HG03520 (cell line): ENCODE results near the gene LIME1.

ENCODE experiments used
- ATAC-seq: cut with Tn5 transposase; IDR thresholded peaks from one replicate; pipeline ENCODE4 v1.9.1; 2021; ENCODE audit warnings: mild to moderate bottlenecking, moderate library complexity; ENCODE audit not compliant: unreplicated experiment

LIME1 gene

DNA sequence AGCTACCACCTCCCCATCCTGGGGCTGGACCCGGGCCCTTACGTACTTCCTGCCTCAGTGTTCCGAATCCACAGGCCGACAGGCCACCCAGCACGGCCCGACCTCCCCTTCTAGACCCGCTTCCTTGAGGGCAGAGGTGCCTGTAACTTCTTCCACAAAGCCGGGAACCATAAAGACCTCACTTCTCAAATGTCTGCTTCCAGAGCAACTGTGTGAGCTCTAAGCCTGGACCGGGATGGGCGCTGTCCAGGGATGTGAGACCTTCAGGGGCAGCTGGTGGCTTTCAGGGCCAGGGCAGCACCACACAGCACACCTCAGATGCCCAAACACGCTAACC lies 12.4 kb downstream of the LIME1 start:
- no peak for ATAC-seq

DNA sequence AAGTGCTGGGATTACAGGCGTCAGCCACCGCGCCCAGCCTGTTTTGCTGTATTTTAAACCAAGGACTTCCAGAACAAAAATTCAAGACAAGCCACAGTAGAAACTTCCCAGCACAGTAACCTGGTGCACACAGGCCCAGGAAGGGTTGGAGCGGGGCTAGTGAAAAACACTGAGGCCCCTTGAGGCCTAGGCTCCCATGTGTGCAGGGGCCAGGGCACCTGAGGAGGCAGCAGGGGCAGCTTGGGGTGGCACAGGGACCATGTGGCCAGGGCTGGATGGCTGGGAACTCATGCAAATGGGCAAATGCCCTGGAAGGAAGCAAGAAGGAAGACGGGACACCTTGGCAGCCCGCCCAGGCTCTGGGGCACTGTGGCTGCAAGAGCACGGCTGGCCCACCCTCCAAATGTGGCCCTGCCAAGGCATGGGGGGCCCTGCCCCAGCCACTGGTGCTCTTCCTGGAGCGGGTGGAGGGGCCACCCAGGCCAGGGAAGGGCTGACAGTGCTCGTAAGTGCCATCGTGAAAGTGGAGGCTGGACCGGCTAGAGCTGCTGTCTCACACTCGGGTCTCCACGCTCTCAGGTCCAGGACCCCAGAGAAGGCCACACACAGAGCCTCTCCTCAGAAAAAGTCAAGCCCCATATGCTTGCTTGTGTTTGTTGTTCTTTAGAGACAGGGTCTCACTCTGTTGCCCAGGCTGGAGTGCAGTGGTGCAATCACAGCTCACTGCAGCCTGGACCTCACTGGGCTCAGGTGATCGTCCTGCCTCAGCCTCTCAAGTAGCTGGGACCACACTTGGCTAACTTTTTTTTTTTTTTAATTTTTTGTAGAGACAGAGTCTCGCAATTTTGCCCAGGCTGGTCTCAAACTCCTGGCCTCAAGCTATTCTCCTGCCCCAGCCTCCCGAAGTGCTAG lies 13.4 kb downstream of the LIME1 start:
- ATAC-seq: no peak

DNA sequence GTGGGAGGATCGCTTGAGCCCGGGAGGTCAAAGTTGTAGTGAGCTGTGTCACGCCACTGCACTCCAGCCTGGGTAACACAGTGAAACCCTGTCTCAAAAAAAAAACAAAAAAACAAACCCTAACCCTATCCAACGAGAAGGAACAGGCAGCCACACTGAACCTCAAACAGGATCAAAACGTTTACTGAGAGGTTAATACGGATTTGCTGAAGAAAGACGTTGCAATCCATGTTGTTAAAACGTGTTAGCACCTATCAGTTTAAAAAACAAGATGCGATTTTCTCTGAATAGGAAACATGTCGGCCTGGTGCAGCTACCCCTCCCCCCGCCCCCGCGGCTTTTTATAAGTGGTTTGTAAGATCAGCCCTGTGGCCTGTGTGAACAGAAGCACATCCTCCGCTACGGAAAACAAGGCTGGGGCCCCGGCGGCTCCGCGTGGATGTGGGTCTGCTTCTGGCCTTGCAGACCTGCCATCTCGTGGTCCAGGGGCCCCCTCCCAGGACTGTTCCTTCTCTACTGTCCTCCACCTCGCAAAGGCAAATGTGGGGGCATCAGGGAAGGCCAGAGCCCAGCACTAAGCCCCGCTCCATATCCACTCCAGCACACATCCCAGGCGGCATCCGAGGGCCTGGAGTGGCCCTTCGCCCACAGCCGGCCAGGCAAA lies 14.5 kb downstream of the LIME1 start:
- ATAC-seq: no peak

DNA sequence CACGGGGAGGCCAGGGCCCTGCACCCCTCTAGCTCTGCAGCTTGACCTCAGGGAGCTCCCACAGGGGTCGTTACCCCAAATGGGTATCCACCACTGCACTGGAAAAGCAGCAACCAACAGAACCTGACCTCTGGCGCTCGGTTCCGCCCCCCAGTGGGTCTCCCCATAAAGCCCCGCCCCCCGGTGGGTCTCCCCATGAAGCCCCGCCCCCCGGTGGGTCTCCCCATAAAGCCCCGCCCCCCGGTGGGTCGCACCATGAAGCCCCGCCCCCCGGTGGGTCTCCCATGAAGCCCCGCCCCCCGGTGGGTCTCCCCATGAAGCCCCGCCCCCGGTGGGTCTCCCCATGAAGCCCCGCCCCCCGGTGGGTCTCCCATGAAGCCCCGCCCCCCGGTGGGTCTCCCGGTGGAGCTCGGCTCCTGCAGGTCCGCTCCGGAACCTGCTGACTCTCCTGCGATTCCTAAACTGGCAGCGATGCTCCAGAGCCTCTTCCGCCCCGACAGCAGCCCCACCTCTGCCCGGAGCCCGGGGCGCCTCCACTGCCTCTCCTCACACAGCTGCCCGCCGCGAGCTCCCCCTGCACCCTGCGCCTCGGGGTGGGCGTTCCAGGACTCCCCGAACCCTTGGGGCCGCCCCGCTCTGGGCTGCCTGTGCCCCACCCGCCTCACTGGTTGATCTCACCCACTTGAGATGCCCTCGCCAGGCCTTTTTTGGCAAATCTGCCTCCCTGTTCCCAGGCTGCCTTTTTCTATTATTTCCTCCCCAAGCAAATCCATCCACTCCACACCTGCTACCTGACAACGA lies 15.2 kb downstream of the LIME1 start:
- no peak for ATAC-seq

DNA sequence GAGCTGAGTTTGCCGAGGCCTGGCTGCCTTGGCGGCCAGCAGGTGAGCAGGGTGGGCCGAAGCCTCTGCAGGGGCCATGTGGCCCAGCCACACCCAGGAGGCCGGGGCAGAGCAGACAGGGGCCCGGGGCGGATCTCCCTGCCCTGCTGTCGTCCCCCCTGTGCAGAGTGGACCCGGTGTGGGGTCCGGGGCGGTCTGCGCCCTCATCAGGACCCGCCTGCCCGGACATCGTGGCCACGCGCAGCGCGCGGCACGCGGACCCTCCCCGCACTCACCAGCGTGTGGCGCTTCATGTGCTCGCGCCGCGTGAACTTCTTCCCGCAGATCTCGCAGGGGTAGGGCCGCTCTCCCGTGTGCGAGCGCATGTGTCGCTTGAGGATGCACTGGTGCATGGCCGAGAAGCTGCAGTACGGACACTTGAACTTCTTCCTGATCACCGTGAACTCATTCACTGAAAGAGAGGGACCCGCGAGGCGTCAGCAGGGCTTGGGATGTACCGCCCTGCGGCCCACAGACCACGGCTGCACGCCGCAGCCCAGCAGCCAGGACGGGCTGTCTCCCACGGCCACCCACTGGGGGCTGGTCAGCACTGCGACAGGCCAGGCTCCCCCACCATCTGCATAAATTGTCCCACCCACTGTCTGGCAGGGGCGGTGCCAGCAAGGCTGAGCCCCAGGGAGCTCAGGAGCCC lies 16.1 kb downstream of the LIME1 start:
- no peak for ATAC-seq

DNA sequence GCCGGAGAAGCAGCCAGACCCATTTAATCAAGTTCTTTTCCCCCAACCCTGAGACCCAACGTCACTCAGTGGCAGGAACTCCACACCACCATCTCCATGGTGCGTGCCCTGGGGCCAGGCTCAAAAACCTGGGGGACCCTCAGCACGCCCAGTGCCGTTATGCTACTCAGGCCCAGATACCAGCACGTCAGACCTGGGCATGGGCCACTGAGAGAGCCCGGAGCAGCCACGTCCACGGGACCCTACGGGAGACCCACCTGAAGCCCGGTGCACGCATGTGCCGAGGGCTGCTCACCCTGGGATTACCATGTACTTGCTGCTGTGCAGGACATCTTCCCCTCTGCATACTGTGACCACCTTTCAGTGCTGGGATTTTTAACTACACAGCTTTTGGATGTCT lies 16.9 kb downstream of the LIME1 start:
- ATAC-seq: no peak

DNA sequence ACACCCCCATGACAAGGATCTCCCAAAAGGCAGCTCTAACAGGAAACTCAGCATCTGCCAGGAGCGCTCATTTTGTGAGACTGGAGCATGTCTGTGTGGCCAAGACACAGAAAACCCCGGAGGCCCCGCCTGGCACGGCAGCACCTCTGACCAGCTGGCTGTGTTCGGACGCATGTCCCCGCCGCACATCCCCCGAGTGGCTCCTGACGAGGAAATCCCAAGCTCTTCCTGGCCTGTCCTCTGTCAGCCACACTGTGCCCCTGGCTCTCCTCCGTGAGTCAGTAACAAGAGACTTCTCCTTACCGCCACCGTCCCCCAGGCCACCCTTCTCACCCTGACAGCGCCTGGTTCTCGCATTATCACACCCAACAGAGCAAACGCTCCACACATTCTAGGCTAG lies 17.5 kb downstream of the LIME1 start:
- no peak for ATAC-seq

DNA sequence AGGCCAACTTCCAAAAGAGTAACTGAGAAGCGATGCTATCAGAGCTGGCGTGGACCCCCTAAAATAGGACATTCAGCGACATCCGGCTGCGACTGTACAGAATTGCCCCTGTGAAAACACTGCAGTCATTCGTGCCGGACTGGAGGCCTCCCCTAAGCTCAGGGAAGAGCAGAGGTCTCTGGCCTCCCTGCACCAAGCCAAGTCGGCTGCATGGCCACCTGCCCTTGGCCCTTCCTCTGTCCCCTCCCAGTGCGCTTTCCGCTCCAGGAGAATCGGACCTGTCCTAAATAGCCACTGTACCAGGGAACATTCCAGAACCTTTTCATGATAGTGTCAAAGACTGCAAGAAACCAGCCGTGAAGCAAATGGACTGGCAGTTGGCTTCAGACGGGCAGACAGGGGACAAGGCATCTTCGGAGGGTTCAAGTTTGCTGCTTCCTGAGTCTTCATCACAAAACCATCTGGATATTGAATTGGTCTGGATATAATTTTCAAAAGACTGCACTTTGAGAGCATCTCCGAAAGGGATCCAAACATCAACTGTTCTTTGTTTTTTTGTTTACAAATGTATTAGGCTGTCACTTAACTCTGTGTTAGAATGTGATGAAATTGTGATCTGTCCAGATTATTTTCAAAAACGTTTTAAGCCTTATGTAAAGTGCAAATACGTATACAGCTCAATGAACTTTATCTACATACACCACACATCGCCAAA lies 19.6 kb downstream of the LIME1 start:
- no peak for ATAC-seq

DNA sequence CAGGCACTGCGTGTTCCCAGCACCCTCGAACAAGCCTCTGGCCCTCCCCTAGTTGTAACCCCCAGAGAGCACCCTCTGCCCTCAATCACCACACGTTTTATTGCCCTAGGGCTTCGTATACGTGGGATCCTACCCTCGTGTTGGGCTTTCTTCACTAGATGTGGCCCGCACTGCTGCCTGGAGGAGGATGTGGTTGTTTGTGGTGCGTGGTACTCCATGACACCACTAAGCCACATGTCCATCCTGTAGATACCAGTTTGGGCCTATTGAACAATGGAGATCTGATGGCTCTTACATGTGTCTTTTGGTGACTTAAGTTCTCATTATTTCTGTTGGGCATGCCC lies 20.2 kb downstream of the LIME1 start:
- no peak for ATAC-seq

DNA sequence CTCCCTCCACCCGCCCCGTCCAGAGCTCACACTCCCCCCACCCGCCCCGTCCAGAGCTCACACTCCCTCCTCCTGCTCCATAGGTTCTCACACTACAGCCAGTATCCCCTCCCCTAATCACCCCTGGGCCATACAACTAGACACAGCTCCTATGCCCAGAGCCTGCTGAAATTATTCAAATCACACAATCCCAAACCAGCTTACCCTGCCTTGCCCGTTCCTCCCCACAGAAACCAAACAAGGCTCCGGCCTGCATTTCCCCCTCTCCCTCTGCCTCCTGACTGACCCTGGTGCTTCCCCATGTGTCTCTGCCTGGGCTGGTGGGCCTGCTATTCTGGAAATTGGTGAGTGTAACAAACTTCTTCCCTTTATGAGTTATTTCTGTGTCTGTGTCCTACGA lies 21.7 kb downstream of the LIME1 start:
- ATAC-seq: no peak

DNA sequence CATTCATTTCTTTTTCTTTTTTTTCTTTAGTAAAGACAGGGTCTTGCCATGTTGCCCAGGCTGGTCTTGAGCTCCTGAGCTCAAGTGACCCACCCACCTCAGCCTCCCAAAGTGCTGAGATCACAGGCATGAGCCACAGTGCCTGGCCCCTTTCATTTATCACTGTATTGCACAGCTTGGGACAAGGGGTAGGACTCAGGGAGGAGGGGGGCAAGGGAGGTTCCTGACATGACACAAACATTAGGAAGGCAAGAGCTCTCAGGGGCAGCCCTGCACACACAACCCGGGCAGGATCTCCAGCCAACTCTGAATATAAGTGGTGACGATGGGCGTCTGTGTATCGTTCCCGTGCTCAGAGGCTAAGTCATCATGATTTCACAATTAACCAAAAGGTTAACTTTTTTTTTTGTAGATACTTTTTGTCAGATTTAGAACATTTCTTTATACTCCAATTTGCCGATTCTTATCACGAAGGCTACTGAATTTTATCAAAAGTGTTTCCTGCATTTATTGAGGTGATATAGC lies 23.0 kb downstream of the LIME1 start:
- ATAC-seq: no peak

DNA sequence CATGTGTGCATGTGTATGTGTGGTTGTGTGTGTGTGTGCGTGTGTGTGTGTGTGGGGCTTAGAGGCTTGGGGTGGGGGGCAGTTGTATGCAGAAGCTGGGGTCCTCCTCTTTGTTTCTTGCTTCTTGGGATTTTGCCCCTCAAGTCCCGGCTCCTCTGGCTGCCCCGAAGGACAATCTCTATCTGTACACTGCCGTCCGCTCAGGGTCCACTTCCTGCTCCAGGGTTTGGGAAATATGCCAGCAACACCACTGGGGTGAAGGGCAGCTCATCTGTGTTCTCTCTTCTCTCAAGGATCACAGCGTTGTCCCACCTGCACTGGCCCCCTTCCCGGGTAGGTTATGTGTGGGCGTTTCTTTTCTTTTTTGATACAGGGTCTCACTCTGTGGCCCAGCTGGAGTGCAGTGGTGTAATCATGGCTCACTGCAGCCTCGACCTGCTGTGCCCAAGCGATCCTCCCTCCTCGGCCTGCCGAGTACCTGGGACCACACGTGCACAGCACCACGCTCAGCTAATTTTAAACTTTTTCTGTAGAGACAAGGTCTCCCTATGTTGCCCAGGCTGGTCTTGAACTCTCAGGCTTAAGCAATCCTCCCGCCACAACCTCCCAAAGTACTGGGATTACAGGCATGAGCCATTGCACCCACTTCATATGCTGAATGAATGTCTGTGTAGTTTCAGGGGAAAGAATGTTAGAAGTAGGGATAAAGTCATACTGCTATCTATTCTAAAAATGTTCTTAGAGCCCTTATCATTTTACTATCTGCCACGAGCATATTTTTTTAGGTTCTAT lies 28.8 kb downstream of the LIME1 start:
- ATAC-seq: no peak

DNA sequence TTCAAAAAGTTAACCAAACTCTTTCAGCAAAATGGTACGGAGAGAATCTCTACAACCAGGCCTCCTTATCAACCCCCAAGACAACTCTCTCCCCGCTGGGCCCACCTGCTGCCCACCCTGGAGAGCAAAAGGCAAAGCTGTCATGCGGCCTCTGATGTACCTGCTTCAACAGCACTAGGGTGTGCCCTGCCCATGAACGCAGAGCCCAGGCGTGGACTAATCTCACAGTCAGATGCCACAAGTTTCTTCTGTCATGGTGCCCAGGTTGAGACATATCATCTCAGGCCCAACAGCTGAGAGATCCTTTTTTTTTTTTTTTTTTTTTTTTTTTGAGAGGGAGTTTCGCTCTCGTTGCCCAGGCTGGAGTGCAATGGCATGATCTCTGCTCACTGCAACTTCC lies 29.4 kb downstream of the LIME1 start:
- ATAC-seq: no peak

DNA sequence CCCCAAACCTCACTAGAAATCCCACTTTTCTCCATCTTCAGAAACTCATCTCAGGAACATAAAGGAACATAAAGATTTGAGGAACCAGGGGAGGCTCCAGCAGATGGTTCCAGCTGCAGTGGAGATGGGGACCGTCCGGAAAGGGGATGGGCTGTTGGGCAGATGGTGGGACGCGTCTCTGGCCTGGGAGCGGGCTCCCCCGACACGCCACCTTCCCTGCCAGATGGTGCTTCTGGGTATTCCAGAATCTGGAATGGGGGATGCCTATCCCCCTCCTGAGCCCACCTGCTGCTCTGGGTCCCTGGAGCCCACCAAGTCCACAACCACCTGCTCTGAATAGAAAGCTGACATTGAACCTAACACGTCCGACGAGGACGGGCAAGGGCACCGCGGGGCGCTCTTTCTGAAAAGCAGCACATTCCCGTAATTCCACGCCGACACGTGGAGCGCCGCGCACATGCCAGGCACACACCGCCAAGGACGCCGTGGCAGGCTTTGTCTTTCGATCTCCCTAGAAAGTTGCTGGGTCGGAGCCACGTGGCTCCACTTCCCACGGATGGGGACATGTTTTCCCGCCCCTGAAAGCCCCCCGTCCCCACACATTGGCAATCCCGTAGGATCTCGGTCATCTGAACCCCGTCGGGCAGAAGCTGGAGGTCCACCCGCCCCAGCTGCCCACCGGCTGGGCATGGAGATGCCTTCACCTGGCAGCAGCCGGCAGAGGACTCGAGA lies 30.4 kb downstream of the LIME1 start:
- ATAC-seq: no peak

DNA sequence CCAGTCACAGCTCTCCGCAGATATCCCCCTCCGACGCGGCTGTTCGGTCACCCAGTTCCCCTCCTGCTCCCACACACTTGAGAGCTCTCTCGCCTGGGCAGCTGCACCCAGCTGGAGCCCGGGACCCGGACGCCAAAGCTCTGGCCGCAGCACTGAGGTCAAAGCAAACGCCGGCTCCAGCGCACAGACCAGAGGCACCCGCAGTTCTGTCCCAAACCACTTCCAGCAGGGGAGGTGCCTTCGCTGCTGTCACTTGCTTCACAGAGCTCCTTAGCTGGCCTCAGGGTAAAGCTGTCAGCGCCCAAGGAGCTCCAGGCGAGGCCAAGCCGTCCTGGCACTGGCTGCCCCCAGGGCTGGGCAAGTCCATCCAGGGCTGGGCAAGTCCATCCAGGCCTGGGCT lies 31.0 kb downstream of the LIME1 start:
- ATAC-seq: no peak

DNA sequence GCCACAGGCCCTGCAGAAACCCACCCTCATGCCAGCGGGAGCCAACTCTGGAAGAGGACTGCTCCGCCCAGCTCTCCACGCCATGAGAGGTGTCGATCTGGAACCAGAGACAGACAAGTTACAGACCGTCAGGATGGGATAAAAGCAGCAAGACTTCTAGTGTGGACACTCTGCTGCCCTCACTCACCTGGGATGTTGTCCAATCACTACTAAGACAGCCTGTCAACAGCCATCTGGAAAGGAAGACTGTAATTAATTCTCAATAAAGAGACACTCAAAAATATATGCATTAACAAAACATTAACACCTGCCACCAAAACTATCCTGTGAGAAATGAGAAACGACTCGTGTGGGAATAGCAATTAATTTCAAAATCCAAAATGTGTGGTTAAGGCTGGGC lies 31.4 kb downstream of the LIME1 start:
- ATAC-seq: no peak

DNA sequence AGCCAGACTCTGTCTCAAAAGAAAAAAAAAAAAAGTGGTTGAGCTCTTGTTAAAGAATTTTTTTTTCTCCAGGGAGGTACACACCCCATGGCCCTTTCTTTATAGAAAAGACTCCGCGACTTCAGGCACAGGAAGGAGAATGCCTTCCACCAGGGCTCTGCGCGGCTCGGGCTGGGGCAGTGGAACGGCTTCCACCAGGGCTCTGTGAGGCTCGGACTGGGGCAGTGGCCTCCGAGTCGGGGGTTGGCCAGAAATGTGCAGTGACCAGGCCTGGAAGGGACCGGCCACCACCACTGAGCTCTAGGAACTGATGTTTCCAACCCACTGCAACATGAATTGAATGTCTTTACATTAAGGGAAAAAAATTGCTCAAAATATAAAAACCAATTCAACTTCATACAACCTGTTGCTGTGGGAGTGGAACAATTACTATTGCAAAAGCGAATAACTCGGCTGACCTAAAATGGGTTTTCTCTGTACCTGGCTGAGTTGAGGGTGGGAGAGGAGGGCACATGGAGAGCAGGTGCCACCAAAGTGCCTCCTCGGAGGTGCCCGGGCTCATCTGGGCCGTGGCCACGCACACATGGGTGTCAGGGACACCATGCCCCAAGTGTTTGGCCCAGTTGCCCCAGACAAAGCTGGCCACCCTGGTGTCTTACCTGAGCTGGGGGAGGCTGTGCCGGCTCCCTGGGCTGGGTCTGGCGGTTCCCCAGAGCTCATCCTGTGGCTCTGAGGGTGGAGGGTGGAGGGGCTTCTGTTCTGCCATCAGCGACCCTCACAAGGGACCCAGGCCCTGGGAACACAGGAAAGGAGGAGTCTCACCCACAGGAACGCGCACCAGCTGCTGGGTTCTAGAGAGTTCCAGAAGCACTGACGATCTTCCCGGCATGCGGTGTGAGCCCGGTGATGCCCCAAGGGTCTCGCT lies 32.4 kb downstream of the LIME1 start:
- no peak for ATAC-seq
